OCI-LY3 (cell line): ENCODE measurements around the gene ZNF433.

ENCODE experiments used
- EZH2phosphoT487 ChIP-seq: fragments of 200-600 bp; shearing (Covaris generic); IDR thresholded peaks from 2 replicates; pipeline ENCODE4 v1.6.1; 2018; ENCODE audit warnings: antibody characterized with exemption, mixed run types, low read depth
- TF ChIP-seq, protein P1 (sequence below): fragments of 200-600, 300-600 bp; sonication (generic); IDR thresholded peaks from 2 replicates; pipeline ENCODE4 v1.5.1; 2014; ENCODE audit warnings: antibody characterized with exemption, low read length, low read depth

- TF ChIP-seq, protein P1, sequence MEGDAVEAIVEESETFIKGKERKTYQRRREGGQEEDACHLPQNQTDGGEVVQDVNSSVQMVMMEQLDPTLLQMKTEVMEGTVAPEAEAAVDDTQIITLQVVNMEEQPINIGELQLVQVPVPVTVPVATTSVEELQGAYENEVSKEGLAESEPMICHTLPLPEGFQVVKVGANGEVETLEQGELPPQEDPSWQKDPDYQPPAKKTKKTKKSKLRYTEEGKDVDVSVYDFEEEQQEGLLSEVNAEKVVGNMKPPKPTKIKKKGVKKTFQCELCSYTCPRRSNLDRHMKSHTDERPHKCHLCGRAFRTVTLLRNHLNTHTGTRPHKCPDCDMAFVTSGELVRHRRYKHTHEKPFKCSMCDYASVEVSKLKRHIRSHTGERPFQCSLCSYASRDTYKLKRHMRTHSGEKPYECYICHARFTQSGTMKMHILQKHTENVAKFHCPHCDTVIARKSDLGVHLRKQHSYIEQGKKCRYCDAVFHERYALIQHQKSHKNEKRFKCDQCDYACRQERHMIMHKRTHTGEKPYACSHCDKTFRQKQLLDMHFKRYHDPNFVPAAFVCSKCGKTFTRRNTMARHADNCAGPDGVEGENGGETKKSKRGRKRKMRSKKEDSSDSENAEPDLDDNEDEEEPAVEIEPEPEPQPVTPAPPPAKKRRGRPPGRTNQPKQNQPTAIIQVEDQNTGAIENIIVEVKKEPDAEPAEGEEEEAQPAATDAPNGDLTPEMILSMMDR: no peak
- TF ChIP-seq EZH2phosphoT487: no peak
Observed at GRCh38 chr19:11989112-11989456, 46.4 kb downstream of the ZNF433 start.
